M059J (cell line): Measurements from ENCODE around the gene MYO7A. TPM values are rescaled to one million over a fixed set of nuclear protein-coding genes. Genes with fewer than 3 reads are reported as not detected.

ENCODE experiments used
- DNase-seq: peaks from one replicate; pipeline ENCODE4 v3.0.0-alpha.2; 2012; ENCODE audit warnings: low read depth
- total RNA-seq: library from RNA; depleted of rRNA; stranded (reverse); fragments of >200 nt; shearing (Covaris generic); gene quantifications from 2 replicates; pipeline ENCODE4 v1.2.3, GENCODE V29; 2014; rRNA removed

The MYO7A gene
- not detected in 2 replicates for total RNA-seq

DNA sequence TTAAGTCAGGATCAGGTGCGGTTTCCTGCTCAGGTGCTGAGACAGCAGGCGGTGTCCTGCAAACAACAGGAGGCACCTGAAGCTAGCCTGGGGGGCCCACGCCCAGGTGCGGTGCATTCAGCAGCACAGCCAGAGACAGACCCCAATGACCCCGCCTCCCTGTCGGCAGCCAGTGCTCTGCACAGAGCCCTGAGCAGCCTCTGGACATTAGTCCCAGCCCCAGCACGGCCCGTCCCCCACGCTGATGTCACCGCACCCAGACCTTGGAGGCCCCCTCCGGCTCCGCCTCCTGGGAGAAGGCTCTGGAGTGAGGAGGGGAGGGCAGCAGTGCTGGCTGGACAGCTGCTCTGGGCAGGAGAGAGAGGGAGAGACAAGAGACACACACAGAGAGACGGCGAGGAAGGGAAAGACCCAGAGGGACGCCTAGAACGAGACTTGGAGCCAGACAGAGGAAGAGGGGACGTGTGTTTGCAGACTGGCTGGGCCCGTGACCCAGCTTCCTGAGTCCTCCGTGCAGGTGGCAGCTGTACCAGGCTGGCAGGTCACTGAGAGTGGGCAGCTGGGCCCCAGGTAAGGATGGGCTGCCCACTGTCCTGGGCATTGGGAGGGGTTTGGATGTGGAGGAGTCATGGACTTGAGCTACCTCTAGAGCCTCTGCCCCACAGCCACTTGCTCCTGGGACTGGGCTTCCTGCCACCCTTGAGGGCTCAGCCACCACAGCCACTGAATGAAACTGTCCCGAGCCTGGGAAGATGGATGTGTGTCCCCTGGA lies at the start of gene MYO7A:
Gene MYO7A (plus strand): TSS at position 327 of the 772 bp plus-strand sequence. CDS start 2,389 bp downstream, outside the sequence.
- no peak for DNase-seq

GRCh38 chr11:77079666-77080065 lies 48.4 kb upstream of the MYO7A start:
- no peak for DNase-seq

GRCh38 chr11:77080643-77081210 lies 47.3 kb upstream of the MYO7A start:
- peak; percentile 39 for DNase-seq

GRCh38 chr11:77081381-77081851 lies 46.6 kb upstream of the MYO7A start:
- DNase-seq: no peak

GRCh38 chr11:77081976-77082836 lies 45.8 kb upstream of the MYO7A start:
- DNase-seq: no peak

GRCh38 chr11:77082838-77083565 lies 45.0 kb upstream of the MYO7A start:
- no peak for DNase-seq

- DNase-seq: no peak
Observed at GRCh38 chr11:77083566-77084245, 44.3 kb upstream of the MYO7A start.

DNA sequence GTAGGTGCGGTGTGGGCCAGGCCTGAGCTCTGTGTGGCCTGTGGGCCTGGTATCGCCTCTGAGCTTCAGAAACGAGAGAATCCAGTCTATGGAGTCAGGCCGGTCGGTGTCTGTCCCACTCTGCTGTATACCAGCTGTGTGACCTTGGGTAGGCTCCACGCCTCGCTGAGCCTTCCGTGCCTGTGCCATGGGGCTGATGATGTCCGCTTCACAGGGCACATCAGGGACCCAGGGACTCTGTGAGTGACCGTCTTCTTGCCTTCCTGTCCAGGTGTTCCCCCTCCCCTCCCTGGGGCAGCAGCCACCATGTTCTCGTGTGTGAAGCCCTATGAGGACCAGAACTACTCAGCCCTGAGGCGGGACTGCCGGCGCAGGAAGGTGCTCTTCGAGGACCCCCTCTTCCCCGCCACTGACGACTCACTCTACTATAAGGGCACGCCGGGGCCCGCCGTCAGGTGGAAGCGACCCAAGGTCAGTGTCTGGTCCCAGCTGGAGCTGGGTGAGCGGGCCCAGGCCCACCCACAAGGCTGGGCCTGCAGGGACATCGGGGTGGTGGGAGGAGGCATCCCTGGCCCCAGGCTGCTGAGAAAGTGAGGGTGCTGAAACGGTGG lies 43.4 kb upstream of the MYO7A start:
- DNase-seq: no peak

- no peak for DNase-seq
Observed at GRCh38 chr11:77085652-77086051, 42.4 kb upstream of the MYO7A start.

DNA sequence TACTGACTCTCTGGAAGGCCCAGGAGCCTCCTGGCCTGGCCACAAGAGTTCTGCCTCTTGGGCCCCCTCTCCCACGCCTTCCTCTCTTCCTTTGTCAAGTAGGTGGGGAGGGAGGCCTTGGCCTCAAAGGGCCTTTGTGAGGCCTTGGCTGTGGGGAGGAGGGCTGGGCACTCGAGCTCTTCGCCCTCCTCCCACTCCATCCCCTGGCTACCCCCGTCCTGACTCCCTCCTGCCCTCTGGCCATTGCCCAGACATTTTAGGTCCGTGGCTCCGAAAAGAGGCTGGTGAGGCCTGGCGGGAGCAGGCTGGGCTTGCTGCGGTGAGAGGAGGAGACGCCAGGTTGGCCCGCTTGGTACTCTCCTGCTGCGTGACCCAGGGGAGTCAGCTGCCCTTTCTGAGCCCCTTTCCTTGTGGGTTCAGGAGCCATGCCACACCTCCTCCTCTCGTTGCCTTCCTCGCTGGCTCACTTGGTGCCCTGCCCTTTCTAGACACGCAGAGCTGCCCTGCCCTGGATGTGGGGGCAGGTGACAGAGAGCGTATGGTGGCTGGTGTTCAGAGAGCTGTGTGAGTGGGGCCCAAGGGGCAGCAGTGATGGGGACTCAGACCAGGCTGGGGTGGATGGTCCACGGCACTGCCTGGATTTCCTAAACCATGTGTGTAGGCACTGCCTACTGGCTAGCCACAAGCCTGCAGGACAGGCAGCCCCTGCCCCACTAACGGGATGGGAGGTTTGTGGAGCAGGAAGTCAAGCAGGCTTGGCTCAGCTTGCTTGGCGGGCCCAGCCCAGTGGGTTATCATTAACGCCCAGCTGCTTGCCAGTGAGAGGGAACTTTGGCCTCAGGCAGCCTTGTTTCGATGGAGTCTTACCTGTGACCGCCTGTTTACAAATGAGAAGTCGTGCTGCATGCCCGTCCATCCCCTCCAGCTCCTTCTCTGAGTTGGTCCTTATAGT lies 41.2 kb upstream of the MYO7A start:
- no peak for DNase-seq

DNA sequence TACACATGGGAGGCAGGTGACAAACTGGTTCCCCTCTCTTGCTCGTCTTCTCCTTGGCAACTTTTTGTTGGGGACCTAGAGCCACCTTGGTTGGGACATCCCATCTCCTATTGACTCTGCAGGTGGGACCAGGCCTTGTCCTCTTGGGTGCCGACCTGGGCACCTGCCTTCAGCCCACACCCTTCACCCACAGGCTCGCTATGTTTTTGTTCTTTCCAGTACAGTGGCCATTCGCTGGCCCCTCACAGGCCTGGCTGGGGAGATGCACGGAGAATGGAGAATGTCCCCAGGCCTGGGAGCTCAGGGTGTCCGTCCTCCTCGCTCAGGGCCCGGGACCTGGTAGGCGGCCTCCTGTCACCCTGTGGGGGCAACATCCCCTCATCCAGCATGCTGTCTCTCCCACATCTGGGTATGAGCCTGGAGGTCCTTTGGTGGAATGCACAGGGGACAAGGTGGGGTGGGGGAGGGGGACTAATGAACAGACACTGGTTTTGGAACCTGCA lies 40.3 kb upstream of the MYO7A start:
- no peak for DNase-seq

DNA sequence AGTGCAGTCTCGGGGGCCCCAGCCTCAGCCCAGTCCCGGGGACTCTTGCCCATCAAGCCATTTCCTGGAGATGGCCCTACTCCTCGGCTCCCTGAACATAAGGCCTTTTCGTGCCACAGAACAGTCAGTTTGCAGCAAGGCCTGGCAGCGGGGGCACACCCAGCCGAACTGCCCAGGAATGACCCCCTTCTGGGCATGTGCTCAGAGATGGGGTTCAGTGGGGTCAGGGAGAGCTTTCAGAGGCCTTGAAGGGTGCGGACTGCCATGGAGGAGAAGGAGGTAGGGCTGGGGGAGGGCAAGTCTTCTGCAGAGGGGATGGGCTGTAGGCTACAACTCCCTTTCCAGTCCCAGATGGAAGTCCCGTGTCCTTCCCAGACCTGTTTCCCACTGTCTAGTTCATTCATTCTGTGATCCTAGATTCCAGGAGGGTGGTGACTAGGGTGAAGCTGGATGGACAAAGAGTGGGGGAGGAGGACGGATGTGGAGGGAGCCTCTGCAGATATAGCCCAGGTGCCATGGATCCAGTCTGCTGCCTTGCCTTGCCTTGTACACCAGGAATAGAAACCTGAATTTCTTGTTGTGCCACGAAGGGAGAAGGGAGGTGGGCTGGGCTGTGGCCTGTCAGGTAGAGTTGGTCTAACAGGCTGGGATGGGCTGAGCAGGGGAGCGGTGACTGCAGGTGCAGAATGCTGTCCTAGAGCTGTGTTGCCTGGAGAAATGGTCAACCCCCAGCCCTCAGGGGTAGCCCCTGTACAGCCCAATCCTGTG lies 39.6 kb upstream of the MYO7A start:
- DNase-seq: no peak

DNA sequence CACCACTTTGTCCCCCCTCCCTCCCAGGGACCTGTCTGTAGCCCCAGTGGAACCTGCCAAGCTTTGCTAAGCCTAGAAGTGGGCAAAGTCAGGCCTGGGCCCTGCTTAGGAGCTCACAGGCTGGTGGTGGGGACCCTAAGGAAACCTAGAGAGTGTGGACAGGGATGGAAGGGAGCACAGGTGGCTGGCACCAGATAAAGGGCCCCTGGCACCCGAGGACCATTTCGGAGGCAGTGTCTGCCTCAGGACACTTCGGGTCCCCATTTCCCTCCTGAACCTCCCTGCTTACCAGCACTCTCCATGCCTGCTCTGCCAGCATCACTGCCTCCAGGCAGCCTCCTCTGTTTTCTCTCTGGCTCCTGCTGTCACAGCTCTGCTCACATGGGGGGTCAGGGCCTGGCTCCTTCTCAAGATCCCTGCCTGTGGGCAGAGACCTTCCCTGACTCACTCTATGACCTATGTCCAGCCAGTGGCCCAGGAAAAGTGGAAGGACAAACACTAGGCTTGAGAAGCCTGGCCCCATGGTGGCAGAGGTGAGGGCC lies 39.0 kb upstream of the MYO7A start:
- peak; percentile 37 for DNase-seq

GRCh38 chr11:77090046-77090372 lies 38.0 kb upstream of the MYO7A start:
- no peak for DNase-seq

DNA sequence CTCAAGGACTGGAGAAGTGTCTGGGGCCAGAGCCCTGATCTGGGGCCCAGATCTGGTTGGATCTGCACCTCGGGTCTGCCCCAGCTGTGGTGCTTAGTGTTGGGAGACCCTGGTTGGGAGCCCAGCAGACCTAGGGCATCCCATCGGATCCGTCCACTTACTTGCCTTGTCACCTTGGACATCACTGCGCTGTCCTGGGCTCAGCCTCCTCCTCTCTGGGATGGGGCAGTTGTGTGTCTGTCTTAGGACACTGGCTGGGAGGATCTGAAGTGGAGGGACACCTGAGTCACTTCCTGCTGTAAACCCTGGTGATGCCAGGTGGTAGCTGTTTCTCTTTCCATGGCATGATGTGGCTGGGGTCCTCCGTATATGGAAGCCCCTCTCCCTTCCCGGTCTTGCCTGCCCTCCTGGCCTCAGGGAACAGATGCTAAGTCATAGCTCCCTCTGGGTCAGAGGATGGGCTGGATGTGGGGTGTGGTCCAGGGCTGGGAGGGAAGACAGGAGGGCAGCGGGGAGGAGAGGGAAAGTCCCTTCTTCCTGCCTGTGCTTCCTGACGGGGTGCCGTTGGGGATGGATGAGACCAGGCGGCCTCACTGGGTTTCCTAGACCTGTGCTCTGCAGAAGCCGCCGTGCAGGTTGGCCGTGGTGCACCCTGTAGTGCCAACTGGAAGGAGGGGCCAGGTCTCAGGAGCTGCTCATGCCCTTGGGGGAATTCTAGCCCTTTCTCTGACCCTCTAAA lies 37.5 kb upstream of the MYO7A start:
- no peak for DNase-seq

DNA sequence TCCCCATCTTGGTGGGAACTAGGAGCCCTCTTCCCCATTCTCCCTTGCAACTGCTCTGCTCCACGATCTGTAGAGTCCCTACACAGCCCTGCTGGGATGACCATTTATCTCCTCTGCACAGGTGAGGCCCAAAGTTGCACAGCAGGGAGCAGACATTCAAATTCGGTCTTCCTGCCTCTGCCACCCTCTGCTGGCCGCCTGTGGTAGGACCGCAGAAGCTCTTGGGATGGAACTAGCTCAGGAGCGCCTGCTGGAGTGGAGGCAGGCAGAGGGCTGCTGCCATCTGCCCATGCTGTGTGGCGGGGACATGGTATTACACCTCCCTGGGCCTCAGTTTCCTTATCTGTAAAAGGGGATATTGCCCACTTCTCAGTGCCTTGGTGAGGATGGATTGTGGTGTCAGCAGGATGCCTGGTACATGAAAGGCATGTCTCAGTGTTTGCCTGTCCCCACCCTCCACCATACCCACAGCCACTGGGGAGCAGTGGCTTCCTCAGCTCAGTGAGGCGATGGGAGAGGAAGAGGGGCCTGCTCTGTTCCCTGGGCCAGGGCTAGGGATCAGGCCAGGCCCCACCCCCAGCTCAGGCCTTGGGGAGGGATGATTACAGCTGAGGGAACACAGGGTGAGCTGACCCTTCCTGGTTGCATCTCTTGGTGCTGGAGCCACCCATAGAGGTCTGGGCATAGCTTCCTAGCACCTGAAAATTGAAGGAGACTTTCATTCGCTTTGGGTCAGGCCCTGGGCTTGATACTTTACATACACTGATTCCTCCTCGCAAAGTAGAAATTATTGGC lies 36.7 kb upstream of the MYO7A start:
- peak; percentile 67 for DNase-seq

DNA sequence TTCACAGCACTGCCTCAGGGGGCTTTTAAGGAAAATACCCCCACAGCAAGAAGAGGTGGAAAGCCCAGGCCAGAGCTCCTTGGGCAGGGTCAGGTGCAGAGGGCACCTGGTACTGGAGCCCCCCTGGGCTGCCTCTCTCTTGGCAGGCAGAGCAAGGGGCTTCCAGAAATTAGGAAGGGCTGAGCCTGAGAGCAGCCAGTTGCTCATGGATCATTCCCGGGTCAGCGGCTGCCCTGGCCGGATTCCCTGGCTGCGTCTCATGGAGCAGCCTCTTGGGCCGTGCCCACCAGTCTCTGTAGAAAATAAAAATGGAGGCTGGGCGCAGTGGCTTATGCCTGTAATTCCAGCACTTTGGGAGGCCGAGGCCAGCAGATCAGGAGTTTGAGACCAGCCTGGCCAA lies 35.7 kb upstream of the MYO7A start:
- DNase-seq: no peak
